ENCODE data around the gene PLB1.

The PLB1 gene, protein sequence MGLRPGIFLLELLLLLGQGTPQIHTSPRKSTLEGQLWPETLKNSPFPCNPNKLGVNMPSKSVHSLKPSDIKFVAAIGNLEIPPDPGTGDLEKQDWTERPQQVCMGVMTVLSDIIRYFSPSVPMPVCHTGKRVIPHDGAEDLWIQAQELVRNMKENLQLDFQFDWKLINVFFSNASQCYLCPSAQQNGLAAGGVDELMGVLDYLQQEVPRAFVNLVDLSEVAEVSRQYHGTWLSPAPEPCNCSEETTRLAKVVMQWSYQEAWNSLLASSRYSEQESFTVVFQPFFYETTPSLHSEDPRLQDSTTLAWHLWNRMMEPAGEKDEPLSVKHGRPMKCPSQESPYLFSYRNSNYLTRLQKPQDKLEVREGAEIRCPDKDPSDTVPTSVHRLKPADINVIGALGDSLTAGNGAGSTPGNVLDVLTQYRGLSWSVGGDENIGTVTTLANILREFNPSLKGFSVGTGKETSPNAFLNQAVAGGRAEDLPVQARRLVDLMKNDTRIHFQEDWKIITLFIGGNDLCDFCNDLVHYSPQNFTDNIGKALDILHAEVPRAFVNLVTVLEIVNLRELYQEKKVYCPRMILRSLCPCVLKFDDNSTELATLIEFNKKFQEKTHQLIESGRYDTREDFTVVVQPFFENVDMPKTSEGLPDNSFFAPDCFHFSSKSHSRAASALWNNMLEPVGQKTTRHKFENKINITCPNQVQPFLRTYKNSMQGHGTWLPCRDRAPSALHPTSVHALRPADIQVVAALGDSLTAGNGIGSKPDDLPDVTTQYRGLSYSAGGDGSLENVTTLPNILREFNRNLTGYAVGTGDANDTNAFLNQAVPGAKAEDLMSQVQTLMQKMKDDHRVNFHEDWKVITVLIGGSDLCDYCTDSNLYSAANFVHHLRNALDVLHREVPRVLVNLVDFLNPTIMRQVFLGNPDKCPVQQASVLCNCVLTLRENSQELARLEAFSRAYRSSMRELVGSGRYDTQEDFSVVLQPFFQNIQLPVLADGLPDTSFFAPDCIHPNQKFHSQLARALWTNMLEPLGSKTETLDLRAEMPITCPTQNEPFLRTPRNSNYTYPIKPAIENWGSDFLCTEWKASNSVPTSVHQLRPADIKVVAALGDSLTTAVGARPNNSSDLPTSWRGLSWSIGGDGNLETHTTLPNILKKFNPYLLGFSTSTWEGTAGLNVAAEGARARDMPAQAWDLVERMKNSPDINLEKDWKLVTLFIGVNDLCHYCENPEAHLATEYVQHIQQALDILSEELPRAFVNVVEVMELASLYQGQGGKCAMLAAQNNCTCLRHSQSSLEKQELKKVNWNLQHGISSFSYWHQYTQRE (N-terminal part only)

DNA sequence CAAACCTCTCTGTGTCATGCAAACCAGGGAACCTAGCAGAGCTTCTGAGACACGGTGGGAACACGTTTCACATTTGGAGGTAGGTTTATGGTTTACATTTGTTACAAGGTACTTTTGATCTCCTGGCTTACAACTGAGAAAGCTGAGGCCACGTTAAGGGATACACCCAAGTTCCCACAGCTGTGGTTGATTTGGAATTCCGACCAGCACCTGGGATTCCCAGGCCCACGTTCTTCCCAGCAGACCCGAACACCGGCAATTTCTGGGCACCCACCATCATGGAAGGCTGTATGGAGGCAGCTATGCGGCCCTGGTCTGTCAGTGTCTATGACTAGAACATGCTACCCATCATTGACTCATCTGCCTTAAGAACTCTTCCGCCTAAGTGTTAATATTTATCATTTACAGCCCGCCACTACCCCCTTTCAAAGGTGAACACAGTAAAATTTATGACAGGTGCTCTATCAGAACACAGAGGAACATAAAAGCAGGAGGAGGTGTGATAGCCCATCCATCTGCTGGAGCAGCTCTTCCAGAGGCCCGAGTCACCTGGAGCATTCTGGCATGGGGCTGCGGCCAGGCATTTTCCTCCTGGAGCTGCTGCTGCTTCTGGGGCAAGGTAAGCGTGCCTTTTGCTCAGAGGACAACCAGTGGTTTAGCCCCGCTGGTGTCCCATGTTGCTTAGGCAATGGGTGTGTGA lies at the start of gene PLB1:
Gene PLB1, plus strand, starts transcription at position 510 of the 700 bp plus-strand sequence. Its CDS starts 55 bp downstream, at position 565.
- no peak for FAIRE-seq

DNA sequence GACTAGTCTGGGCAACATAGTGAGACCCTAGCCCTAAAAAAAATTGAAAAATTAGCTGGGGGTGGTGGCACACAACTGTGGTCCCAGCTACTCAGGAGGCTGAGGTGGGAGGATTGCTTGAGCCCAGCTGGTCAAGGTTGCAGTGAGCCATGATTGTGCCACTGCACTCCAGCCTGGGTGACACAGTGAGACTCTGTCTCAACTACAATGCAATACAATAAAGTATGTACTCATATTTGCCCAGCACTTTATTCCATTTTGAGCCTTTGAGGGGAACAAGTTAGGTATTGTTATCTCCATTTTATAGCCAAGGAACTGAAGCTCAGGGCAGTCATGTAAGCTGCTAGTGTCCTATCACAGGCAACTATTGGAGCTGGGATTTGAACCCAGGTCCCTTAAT lies 49.3 kb upstream of the PLB1 start:
- no peak for FAIRE-seq

DNA sequence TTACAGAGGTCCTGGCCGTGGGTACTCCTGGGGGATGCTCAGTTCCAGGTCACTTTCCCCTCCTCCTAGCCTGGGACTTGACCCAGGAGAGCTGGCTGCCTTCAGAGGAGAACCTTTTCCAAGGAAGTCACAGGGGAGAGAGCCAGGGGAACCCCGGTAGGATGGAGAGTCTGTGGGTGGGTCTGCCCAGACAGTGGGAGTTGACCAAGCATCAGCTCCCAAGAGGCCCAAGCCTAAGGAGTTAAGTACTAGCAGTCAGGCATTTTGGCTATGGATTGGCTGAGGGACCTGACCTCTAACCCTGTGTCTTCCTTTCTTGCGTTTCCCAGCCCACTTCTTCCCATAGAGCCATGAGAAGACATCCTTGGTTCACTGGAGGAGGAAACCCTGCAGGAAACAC lies 48.8 kb upstream of the PLB1 start:
- FAIRE-seq = no peak

DNA sequence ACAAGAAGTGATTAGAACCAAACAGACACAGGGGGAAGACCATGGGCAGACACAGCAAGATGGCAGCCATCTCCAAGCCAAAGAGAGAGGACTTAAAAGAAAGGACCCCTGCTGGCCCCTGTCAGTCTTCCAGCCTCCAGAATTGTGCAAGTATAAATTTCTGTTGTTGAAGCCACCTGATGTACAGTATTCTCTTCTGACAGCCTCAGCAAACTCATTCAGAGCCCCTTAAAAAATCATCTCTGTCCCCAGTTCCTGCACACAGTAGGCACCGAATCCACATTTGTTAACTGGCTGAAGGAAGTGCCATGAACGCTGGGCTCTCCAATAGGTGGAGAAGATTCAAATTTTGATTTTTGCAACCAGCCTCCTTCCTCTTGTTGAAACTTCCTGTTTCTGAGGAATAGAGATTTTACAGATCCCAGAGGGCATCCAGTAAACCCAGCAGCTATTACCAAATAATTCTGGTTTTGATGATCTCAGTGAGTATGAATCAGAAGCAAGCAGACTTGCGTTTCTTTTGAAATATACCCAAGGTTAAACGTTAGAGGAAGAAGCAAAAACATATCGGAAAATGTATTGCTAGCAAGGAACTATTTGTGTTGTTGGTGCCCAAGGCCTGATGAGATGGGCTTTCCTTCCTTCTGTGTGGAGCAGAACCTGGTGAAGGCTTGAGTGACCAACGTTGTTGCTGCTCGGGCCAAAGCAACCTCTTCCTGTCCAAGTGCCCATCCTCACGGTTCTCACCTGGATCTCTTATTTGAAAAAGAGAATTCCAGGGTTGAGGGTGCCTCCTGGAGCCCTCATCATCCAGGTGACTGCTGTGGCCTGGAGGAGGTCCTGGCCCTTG lies 47.7 kb upstream of the PLB1 start:
- no peak for FAIRE-seq

DNA sequence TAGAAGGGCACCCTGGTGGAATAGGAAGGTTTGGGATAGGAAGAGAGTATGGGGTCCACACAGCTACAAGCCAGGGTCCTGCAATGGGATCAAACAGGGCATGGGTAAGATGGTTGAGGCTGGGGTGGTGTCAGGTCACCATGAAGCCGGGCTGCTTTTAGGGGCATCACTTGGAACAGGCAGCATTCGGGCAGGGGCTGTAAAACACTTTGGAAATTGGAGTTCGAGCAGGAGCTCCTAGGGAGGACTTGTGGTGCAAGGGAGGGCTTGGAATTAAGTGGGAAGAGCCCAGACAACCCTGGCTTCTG lies 47.1 kb upstream of the PLB1 start:
- no peak for FAIRE-seq

DNA sequence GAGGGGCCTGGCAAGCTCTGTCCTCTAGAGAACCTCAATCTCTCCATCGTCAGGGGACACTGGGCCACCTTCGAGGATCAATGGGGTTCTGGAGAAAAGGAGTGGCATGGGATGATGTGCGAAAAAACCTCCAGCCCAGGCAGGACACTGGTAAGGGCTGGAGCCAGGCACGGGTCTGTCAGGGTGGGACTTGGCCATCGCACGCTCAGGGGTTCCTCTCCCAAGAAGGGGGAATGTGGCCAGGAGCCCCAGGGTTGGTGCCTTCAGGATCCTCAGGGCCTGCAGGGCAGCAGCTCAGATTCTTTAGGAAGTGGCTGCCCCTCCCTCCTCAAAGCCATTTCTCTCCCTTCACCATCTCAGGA lies 46.8 kb upstream of the PLB1 start:
- no peak for FAIRE-seq

DNA sequence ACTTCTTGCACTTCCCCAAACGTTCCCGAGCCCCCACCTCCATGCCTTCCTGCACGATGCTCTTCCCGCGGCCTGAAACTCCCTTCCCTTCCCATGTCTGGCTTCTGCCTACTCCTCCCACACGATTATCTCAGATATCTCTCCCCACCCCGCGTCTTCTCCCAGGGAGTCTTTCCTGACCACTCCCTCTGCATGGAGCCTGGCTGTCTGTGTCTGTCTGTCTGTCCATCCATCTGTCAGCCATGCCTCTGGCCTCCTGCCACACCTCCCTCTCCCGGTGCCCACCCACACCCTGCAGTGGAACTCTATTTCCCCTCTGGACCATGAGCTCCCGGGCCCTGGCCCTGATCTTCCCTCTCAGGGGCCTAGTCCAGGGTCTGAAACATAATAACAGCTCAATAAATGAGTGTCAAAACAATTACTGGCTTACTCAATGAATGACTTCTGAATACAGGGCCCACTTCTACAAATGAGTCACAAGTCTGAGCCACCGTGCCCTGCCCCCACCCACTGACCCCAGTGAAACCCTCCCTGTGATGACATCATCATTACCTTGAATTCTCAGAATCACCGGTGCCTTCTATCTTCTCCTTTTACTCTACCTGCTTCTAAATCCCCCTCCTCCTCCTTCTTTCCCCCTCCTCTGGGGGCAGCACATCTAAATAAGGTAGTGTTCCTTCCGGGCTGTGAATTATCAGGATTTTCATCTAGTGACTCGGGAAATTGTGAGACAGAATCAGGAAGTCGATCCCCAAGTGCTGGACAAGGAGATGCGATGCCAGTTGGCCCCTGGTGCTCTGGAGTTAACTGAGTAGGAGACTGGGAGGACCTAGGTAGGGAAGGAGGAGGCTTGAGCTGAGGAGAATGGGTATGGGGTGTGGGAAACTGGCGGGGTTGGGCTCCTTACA lies 46.1 kb upstream of the PLB1 start:
- no peak for FAIRE-seq

DNA sequence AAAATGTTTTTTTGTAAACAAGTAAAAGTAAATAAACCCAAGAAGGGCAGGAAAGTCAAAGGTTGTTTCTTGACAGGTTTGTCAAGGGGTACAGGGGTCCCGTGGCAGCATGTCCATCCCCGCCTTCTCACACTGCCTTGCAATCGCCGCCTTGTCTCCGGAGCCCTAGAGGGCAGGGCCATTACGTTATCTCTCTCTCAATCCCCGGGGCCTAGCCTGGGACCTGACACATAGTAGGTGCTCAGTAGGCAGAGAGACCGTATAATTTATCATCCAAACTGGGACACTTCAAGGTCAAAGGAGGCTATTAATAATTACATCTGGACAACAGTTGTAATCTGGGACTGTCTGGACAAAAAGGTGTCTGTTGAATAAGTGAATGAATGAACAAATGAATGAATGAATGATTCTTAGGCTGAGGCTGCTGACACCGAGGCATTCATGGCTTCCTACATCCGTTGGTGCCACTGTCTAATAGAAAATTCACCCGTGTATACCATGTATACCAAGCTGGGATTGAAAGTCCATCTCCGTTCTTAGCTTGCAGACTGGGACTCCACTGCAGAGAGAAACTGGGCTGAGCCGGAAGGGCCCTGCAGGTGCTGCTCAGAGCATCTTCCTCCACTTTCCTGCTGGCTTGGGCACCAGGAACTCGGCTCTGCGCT lies 44.8 kb upstream of the PLB1 start:
- no peak for FAIRE-seq

DNA sequence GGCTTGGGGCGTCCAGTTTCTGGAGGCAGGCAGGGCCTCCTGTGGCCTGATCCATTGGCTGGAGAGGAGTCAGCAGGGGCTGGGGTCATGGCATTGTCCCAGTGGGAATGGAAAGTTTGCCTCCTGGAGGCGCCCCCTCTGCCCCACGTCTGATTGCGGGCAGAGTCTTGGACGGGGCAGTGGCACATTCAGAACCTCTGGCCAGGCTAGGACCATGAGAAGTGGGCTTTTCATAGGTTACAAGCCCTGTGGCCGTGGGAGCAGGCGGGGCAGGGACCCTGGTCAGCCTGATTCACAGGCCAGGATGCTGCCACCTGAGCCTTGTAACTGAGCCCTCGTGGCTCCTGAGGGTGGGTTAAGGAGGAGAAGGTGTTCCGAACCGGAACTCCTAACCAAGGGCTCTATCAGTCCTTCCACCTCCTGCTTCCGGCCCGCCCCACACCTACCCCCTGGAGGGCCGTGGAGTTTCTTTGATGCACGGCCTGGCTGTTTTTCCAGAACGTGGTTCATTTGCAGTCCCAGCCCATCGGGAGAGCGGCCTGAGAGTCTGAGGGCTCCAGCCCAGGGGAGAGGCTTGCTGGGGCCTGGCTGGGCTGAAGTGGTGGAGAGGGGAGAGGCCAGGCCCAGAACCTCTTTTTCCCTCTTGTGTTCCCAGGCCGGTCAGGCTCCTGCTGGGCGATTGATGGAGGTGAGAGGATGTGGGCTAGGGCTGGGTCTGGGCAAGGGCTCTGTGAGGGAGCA lies 43.9 kb upstream of the PLB1 start:
- FAIRE-seq = no peak

DNA sequence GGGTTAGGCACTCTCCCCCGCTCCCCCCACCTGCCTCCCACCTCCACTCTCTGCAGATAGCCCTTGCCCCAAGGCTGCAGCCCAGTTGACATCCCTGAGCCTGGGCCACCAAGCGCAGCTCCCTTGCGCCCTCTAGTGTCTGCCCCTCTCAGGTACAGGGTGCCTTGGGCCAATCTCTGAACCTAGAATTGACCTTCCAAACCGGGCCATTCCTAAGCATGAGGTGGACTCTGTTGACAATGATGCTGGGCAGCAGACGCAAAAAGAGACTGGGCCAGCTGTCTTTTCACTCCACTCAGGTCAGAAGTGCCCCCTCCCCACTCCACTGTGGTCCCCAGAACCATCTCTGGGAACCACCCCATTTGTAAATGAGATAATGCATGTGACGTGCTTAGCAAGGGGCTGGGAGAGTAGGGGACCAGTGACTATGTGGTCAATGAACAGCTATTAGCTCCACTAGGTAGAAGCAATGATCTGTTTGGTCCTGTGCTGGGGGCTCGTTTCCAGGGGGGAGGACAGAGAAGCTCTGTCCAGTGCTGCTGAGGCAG lies 43.3 kb upstream of the PLB1 start:
- FAIRE-seq = no peak

DNA sequence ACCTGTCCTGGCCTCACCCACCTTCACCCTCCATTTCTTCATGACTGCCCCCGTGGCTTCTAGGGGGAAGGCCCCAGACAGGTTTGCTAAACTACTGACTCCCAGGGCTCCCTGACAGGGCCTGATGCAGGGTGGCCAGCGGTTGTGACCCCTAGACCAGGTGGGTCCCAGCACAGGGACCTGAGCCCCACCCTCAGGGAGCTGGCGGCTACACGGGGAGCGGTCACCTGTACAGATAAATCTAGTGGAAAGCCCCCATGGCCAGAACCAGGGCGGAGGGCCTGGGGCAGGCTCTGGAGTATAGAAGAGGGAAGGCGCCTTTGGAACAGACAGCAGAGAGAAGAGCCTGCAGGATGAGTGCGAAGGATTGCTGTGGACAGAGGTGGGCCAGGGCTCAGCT lies 42.5 kb upstream of the PLB1 start:
- no peak for FAIRE-seq

DNA sequence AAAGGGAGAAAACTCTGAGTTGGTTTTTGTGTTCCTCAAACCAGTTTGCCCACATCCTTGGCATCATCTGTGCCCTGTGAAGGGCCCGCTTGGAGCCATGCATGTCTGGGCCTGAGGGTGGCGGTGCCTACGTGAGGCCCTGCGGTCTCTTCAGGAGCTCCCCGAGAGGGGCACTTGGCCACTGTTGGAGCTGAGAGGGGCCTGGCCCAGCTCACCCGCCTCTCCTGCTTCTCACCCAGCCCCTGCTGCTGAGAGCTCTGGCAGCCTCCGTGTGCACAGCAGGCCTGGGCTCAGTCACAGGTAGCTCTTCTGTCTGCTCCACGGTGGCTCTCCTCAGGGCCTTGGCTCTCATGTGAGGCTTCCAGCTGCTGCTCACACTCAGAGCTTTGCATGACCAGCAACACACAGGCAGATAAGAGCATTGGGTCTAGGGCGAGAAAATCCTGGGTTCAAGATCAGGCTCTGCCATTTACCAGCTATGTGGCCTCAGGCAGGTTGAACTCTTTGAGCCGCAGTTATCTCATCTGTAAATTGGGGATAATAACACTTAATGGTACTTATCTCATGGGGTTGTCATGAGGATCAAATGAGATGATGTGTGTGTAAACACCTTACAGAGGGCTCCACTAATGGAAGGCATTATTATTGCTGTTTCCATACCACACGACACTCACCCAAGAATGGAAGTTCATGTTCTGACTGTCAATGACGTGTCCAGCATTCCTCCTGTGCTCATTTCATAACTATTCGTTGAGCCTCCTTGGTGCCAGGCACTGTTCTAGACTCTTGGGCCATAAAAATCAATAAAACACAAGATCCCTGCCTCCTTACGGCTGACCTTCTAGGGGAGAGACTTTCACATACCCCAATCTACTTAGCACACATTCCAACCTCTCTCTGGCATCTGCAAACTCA lies 41.6 kb upstream of the PLB1 start:
- no peak for FAIRE-seq

DNA sequence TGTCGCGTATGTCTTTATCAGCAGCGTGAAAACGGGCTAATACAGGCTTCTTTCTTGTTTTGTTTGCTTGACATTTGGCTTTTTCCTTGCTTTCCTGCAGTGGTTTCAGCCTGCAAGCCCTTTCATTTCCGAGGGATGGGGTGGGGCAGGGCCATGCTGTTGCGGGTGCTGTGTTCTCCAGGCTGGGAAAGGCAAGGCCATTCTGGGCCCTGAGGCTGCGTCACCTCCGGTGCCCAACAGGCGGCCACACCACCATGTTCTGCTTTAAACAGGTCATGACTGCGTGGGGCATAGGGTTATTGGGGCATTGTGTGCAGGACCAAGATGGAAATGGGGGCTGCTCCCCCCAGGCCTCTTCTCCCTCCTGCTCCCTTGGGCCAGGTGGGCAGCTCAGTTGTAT lies 38.6 kb upstream of the PLB1 start:
- FAIRE-seq = no peak

DNA sequence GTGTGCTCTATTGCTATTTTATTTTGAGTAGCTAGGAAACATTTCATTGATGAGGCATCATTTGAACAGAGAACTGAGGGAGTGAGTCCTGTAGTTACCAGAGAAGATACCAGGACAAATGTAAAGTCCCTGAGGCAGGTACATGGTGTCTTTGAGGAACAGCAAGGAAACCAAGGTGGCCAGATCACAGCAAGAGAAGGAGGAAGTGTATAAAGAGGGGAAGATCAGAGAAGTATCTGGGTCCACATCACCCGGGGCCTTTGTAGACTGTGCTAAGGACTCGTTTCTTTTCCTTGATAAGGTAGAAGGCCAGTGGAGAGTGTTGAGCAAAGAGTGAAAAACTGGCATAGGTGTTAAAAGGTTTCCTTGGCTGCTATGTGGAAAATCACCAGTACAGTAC lies 34.8 kb upstream of the PLB1 start:
- FAIRE-seq = no peak

DNA sequence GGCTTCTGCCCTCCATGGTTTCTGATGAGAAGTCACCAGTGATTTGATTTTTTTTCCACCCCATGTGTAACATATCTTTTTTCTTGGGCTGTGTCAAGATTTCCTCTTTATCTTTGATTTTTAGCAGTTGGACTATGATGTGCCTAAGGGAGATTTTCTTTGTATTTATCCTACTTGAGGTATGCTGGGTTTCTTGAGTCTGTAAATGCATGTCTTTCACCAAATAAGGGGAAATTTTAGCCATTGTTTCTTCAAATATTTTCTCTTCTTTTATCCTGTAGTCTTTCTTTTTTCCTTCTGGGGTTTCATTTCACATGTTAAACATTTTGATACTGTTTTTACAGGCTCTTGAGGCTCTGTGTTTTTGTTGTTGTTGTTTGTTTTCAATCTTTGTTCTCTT lies 33.7 kb upstream of the PLB1 start:
- FAIRE-seq = no peak

DNA sequence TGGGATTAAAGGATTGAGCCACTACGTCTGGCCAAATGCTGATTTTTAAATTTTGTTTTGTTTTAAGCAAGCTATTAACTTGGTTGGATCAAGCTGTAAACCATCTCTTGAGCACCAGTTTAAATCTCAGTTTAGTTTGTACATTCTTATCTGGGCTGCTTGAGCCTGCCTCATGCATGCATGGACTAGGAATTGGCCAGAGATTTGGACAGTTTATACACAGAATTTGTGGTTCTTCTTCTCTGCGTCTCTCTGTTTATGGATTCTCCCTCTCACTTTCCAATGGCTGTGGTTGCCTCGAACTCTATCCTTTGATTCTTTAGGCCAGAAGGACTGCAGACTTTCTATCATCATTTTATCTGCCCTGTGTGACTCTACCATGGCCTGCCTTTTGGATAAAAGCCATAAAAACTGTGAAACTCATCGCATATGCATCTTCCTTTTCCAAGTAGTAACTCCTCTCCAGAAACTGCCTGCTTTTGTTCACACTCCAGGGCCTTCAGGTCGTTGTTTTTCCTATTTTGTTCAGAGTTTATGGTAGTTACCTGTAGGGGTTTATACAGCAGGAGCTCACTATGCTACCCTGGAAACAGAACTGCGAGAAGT lies 32.5 kb upstream of the PLB1 start:
- no peak for FAIRE-seq

DNA sequence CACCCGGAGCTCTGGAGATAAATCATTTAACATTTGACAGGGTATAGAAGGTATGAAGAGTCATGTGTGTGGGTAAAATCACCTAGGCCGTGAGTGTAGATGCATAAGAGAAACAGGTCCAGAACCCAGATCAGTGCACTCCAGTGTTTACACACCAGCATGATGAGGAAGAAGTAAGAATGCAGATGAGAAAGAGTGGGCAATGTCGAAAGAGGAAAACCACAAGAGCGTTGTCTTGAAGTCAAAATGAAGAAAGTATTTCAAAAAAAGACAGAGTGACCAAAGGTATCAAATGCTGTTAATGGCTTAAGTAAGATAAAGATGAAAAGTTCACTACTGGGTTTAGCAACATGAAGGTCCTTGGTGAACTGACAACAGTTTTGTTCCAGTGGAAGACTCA lies 32.0 kb upstream of the PLB1 start:
- no peak for FAIRE-seq
